ENCODE results near the gene ROS1.

ROS1 gene

DNA sequence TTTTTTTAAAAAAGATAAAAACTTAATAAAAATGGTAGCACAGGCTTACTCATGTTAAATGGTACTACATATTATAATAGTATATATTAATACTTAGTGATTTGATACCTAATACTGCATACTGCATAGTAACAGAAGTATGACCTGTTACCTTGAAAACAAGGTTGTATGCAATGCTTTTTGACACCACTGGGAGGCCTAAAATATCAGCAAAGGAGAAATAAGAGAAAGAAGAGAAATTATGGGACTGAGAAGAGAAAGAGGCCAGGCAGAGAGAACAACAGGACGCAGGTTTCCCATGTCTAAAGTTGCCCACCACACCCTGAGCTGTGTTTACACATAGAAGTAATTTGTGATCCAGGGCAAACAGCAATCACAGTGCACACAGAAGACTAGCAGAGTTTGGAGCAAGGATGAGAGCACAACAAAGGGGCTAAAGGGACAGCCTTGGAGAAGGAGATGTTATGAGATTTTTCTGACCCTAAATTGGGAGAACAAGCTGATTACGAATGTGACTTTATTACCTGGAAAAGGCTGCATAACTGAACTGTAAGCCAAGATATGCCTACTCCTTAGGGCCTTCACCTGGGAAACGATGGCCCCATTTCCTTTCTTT, 73.2 kb downstream of the ROS1 start:
- TF ChIP-seq ZNF274 (IDR thresholded peaks at IDR 0.05; ENCODE audit: low read depth, low read length) (no peak), SUZ12 (IDR thresholded peaks at IDR 0.05; ENCODE audit: extremely low read depth, insufficient read depth, insufficient read length) (no peak), YY1 (IDR thresholded peaks at IDR 0.05; ENCODE audit: insufficient read depth, insufficient read length) (no peak)
- H3K4me3 ChIP-seq (ENCODE audit: insufficient read length, low read depth): no peak overlapping the region
- DNase-seq (ENCODE audit: low read depth, low spot score): no peak

DNA sequence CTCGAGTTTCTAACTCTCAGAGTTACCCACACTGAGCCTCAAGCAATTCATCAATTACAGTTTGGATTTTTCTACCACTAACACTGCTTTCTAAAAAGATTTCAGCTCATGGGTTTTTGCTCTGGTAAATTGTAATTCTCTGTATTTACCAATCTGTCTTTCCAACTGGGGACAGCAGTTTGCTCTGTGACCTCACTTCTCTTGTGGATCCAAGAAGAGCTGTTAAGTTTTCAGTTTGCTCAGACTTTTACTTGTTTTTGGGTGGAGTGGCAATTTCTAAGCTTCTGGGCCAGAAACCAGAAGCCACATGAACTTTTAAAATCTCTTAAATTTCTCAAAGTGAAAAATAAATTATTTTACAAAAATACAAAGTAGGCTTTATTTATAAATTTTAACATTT, 74.2 kb downstream of the ROS1 start:
- Histone ChIP-seq H3K9ac (ENCODE audit: insufficient read length, low read depth) (no peak overlapping the region), H3K27me3 (ENCODE audit: insufficient read depth, insufficient read length) (no peaks in the 10 kb centered on the region), H3K4me1 (ENCODE audit: insufficient read depth, insufficient read length) (no peaks in the 10 kb centered on the region), H3K9me3 (ENCODE audit: insufficient read depth, low read length) (no peaks in the 10 kb centered on the region), H3K36me3 (ENCODE audit: insufficient read depth, insufficient read length, low read length) (no peaks in the 10 kb centered on the region), H3K4me3 (ENCODE audit: insufficient read length, low read depth) (no peak overlapping the region)
- no peak for DNase-seq (ENCODE audit: low read depth, low spot score)
- TF ChIP-seq SUZ12 (IDR thresholded peaks at IDR 0.05; ENCODE audit: extremely low read depth, insufficient read depth, insufficient read length) (no peak), YY1 (IDR thresholded peaks at IDR 0.05; ENCODE audit: insufficient read depth, insufficient read length) (no peak), ZNF274 (IDR thresholded peaks at IDR 0.05; ENCODE audit: low read depth, low read length) (no peak)

More for the DNA sequence above, 73.2 kb downstream of the ROS1 start:
- Histone ChIP-seq H3K27me3 (ENCODE audit: insufficient read depth, insufficient read length) (no peaks in the 10 kb centered on the region), H3K9me3 (ENCODE audit: insufficient read depth, low read length) (no peaks in the 10 kb centered on the region), H3K4me1 (ENCODE audit: insufficient read depth, insufficient read length) (no peaks in the 10 kb centered on the region), H3K9ac (ENCODE audit: insufficient read length, low read depth) (no peak overlapping the region), H3K36me3 (ENCODE audit: insufficient read depth, insufficient read length, low read length) (no peaks in the 10 kb centered on the region)

DNA sequence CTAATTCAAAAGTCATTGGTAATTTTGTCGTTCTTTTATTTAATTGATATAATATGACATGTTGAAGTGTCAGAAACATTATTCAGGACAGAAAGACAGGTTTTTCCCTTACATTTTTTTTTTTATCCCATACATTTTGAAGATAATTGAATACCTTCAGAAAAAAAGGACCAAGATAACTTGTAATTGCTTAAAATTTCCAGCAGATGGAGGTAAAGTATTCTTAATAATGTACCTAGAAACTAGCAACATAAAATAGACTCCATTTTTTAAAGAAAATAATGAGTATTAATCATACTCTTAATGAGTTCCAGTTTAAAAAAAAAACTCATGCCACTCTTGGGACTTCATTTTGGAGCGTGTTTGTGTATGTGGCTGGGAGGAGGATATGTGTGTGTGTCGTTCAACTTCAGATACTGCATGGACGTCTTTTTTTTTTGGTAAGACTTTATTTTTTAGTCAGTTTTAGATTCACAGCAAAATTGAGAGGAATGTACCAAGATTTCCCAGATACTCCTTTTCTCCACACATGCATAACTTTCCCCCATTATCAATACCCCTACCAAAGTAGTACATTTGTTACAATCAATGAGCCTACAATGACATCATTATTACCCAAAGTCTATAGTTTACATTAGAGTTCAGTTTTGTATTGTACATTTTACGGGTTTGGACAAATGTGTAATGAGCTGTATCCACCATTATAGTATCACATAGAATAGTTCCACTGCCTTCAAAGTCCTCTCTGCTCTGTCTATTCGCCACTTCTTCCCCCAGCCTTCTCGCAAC, 79.4 kb downstream of the ROS1 start:
- Histone ChIP-seq H3K4me1 (ENCODE audit: insufficient read depth, insufficient read length) (no peaks in the 10 kb centered on the region), H3K27me3 (ENCODE audit: insufficient read depth, insufficient read length) (no peaks in the 10 kb centered on the region), H3K9me3 (ENCODE audit: insufficient read depth, low read length) (no peaks in the 10 kb centered on the region), H3K4me3 (ENCODE audit: insufficient read length, low read depth) (no peak overlapping the region), H3K9ac (ENCODE audit: insufficient read length, low read depth) (no peak overlapping the region), H3K36me3 (ENCODE audit: insufficient read depth, insufficient read length, low read length) (no peaks in the 10 kb centered on the region)
- TF ChIP-seq ZNF274 (IDR thresholded peaks at IDR 0.05; ENCODE audit: low read depth, low read length) (no peak), SUZ12 (IDR thresholded peaks at IDR 0.05; ENCODE audit: extremely low read depth, insufficient read depth, insufficient read length) (no peak), YY1 (IDR thresholded peaks at IDR 0.05; ENCODE audit: insufficient read depth, insufficient read length) (no peak)
- no peak for DNase-seq (ENCODE audit: low read depth, low spot score)

DNA sequence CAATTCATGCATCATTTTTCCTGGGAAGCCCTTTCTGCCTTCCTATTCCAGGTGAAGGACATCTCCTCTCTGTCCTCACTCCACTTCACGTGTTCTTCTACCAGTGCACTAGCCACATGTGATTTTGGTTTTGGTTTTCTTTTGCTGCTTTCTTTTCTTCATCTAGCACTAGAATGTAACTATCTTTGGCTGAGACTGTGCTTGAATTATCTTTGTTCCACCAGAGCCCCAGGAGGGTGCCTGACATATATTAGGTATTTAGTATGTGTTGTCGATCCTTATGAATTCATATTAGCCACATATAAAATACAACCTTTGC, 80.5 kb downstream of the ROS1 start:
- Histone ChIP-seq H3K9me3 (ENCODE audit: insufficient read depth, low read length) (no peaks in the 10 kb centered on the region), H3K4me1 (ENCODE audit: insufficient read depth, insufficient read length) (no peaks in the 10 kb centered on the region), H3K4me3 (ENCODE audit: insufficient read length, low read depth) (no peak overlapping the region), H3K36me3 (ENCODE audit: insufficient read depth, insufficient read length, low read length) (no peaks in the 10 kb centered on the region), H3K9ac (ENCODE audit: insufficient read length, low read depth) (no peak overlapping the region), H3K27me3 (ENCODE audit: insufficient read depth, insufficient read length) (no peaks in the 10 kb centered on the region)
- no peak for DNase-seq (ENCODE audit: low read depth, low spot score)
- TF ChIP-seq ZNF274 (IDR thresholded peaks at IDR 0.05; ENCODE audit: low read depth, low read length): no peak
- no peak for TF ChIP-seq YY1 (IDR thresholded peaks at IDR 0.05; ENCODE audit: insufficient read depth, insufficient read length)
- TF ChIP-seq SUZ12 (IDR thresholded peaks at IDR 0.05; ENCODE audit: extremely low read depth, insufficient read depth, insufficient read length): no peak

DNA sequence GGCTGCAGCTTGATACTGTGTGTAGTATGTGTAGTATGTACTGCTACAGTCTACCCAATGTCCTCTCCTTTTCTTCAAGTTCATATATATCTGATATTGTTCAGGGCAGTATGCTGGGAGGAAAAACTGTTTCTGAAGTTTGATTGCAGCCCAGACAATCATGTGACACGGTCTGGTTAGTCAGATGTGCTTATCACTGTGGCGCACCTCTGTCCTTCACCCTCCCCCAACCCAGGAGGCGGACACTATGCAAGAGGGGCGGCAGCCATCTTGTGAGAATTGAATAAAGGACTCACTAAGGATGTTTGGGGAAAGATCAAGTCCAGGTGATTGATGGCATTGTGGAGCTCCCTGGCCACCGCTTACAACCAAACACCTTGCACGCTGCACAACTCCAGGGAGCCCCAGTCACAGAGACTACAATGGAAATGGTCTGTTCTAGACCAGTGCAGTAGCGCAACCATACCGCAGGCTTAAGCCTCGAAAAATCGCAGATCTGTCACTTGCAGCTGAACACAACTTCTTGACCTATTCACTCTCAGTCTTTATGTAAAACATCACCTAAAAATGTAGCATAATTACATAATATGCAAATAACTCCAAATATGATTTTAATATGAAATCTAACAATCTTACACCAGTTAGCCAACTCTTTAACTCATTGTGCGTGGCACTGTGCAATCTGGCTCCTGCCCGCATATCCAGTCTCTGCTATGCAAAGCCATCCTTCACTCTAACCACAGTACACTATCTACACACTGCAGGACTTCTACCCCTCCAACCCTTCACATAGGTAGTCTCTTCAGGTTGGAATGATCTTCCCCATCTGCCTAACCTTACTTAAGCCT, 81.1 kb downstream of the ROS1 start:
- no peaks in the 10 kb centered on the region for H3K9me3 ChIP-seq (ENCODE audit: insufficient read depth, low read length)
- H3K9ac ChIP-seq (ENCODE audit: insufficient read length, low read depth): no peak overlapping the region
- TF ChIP-seq ZNF274 (IDR thresholded peaks at IDR 0.05; ENCODE audit: low read depth, low read length) (no peak), YY1 (IDR thresholded peaks at IDR 0.05; ENCODE audit: insufficient read depth, insufficient read length) (no peak), SUZ12 (IDR thresholded peaks at IDR 0.05; ENCODE audit: extremely low read depth, insufficient read depth, insufficient read length) (no peak)
- no peaks in the 10 kb centered on the region for H3K4me1 ChIP-seq (ENCODE audit: insufficient read depth, insufficient read length)
- no peaks in the 10 kb centered on the region for H3K36me3 ChIP-seq (ENCODE audit: insufficient read depth, insufficient read length, low read length)
- H3K27me3 ChIP-seq (ENCODE audit: insufficient read depth, insufficient read length): no peaks in the 10 kb centered on the region
- no peak overlapping the region for H3K4me3 ChIP-seq (ENCODE audit: insufficient read length, low read depth)
- DNase-seq (ENCODE audit: low read depth, low spot score): no peak

DNA sequence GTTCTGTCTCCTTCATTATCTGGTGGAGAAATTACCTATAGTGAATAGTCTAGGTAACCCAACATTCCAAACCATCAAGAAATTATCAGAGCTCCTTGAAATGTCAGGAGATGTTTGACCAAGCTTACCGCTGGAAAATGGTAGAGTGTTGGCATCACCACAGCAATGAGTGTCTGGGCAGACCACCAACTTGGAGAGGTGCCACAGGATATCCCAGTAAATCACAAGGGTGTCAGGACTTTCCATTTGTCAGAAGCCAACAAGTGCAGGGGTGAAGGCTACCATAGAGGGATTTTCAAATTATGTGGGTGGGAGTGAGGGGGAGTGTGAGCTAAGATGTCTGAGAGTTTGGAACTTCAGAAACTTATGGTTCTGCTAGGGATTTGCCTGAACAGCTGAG, 87.2 kb downstream of the ROS1 start:
- H3K36me3 ChIP-seq (ENCODE audit: insufficient read depth, insufficient read length, low read length): no peaks in the 10 kb centered on the region
- no peak for TF ChIP-seq ZNF274 (IDR thresholded peaks at IDR 0.05; ENCODE audit: low read depth, low read length)
- TF ChIP-seq SUZ12 (IDR thresholded peaks at IDR 0.05; ENCODE audit: extremely low read depth, insufficient read depth, insufficient read length): no peak
- no peak for TF ChIP-seq YY1 (IDR thresholded peaks at IDR 0.05; ENCODE audit: insufficient read depth, insufficient read length)
- no peak overlapping the region for H3K9ac ChIP-seq (ENCODE audit: insufficient read length, low read depth)
- no peaks in the 10 kb centered on the region for H3K9me3 ChIP-seq (ENCODE audit: insufficient read depth, low read length)
- no peaks in the 10 kb centered on the region for H3K4me1 ChIP-seq (ENCODE audit: insufficient read depth, insufficient read length)
- no peaks in the 10 kb centered on the region for H3K27me3 ChIP-seq (ENCODE audit: insufficient read depth, insufficient read length)
- DNase-seq (ENCODE audit: low read depth, low spot score): no peak
- no peak overlapping the region for H3K4me3 ChIP-seq (ENCODE audit: insufficient read length, low read depth)

DNA sequence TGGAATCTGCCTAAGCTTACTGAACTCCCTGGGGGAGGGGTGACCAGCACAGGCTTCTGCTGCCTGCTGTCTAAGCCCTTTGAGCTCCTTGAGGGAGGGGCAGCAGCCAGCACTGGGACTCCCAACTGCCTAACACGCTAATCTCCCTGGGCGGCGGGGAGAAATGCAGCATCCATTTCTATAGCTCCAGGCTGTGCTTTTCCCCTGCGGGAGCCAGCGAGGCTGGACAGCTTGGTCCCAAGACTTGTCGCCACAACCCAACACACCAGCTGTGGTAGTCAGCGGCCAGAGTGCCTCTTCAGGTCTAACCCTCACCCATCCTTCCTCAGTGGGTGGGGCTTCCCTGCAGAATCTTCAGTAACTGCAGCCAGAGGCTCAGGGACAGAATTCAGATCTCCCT, 95.8 kb downstream of the ROS1 start:
- no peak for TF ChIP-seq SUZ12 (IDR thresholded peaks at IDR 0.05; ENCODE audit: extremely low read depth, insufficient read depth, insufficient read length)
- TF ChIP-seq ZNF274 (IDR thresholded peaks at IDR 0.05; ENCODE audit: low read depth, low read length): no peak
- TF ChIP-seq YY1 (IDR thresholded peaks at IDR 0.05; ENCODE audit: insufficient read depth, insufficient read length): no peak
- no peaks in the 10 kb centered on the region for H3K4me1 ChIP-seq (ENCODE audit: insufficient read depth, insufficient read length)
- H3K4me3 ChIP-seq (ENCODE audit: insufficient read length, low read depth): no peak overlapping the region
- no peaks in the 10 kb centered on the region for H3K27me3 ChIP-seq (ENCODE audit: insufficient read depth, insufficient read length)
- H3K9me3 ChIP-seq (ENCODE audit: insufficient read depth, low read length): no peaks in the 10 kb centered on the region
- no peak overlapping the region for H3K9ac ChIP-seq (ENCODE audit: insufficient read length, low read depth)
- DNase-seq (ENCODE audit: low read depth, low spot score): no peak
- no peaks in the 10 kb centered on the region for H3K36me3 ChIP-seq (ENCODE audit: insufficient read depth, insufficient read length, low read length)

All from NT2/D1 (cell line).